ENCODE results near the gene PIP5K1B. TPM values are rescaled to one million over a fixed set of nuclear protein-coding genes. Genes with fewer than 3 reads are reported as not detected.

The PIP5K1B gene
- total RNA-seq, 1 donor from 2014 or later: 71.9 TPM

- DNase-seq: no peak
- intact Hi-C loops (cut with micrococcal nuclease): no loop called here
- H3K27me3 ChIP-seq (ENCODE audit: low read depth): no peaks in the 10 kb centered on the region
- no peak overlapping the region for H3K27ac ChIP-seq (replicated peaks)
- TF ChIP-seq CTCF (IDR thresholded peaks at IDR 0.05; ENCODE audit: borderline replicate concordance): no peak
- peaks cover 35% of the 10 kb centered on the region for H3K4me1 ChIP-seq
- no peak overlapping the region for H3K4me3 ChIP-seq
- H3K36me3 ChIP-seq: no peaks in the 10 kb centered on the region
- no peaks in the 10 kb centered on the region for H3K9me3 ChIP-seq (replicated peaks)
Observed at GRCh38 chr9:68967800-68968199, 262.8 kb downstream of the PIP5K1B start.

- Histone ChIP-seq H3K27ac (replicated peaks) (no peak overlapping the region), H3K4me1 (peaks cover 19% of the 10 kb centered on the region), H3K4me3 (no peak overlapping the region), H3K9me3 (replicated peaks) (no peaks in the 10 kb centered on the region), H3K36me3 (no peaks in the 10 kb centered on the region), H3K27me3 (ENCODE audit: low read depth) (no peaks in the 10 kb centered on the region)
- no peak for DNase-seq
- no peak for TF ChIP-seq CTCF (IDR thresholded peaks at IDR 0.05; ENCODE audit: borderline replicate concordance)
- intact Hi-C loops (cut with micrococcal nuclease): no loop called here
Observed at GRCh38 chr9:68969538-68969937, 264.5 kb downstream of the PIP5K1B start.

GRCh38 chr9:68970151-68970550 lies 265.1 kb downstream of the PIP5K1B start:
- no peak overlapping the region for H3K4me3 ChIP-seq
- no peak for DNase-seq
- H3K9me3 ChIP-seq (replicated peaks): no peaks in the 10 kb centered on the region
- H3K4me1 ChIP-seq: peaks cover 17% of the 10 kb centered on the region
- no peak for TF ChIP-seq CTCF (IDR thresholded peaks at IDR 0.05; ENCODE audit: borderline replicate concordance)
- H3K36me3 ChIP-seq: no peaks in the 10 kb centered on the region
- H3K27me3 ChIP-seq (ENCODE audit: low read depth): no peaks in the 10 kb centered on the region
- intact Hi-C loops (cut with micrococcal nuclease): no loop called here
- H3K27ac ChIP-seq (replicated peaks): no peak overlapping the region

- no peaks in the 10 kb centered on the region for H3K9me3 ChIP-seq (replicated peaks)
- no peaks in the 10 kb centered on the region for H3K27me3 ChIP-seq (ENCODE audit: low read depth)
- intact Hi-C loops (cut with micrococcal nuclease): no loop called here
- no peak for TF ChIP-seq CTCF (IDR thresholded peaks at IDR 0.05; ENCODE audit: borderline replicate concordance)
- H3K4me3 ChIP-seq: peak overlapping the region; percentile 61
- peak; percentile 49 for DNase-seq
- peak overlapping the region; percentile 79 for H3K27ac ChIP-seq (replicated peaks)
- H3K36me3 ChIP-seq: no peaks in the 10 kb centered on the region
- H3K4me1 ChIP-seq: peaks cover 31% of the 10 kb centered on the region
Observed at GRCh38 chr9:68973619-68974018, 268.6 kb downstream of the PIP5K1B start.

- Histone ChIP-seq H3K36me3 (no peaks in the 10 kb centered on the region), H3K4me1 (peaks cover 39% of the 10 kb centered on the region), H3K9me3 (replicated peaks) (no peaks in the 10 kb centered on the region), H3K27ac (replicated peaks) (peak overlapping the region; percentile 79), H3K4me3 (peak overlapping the region; percentile 61), H3K27me3 (ENCODE audit: low read depth) (no peaks in the 10 kb centered on the region)
- no peak for TF ChIP-seq CTCF (IDR thresholded peaks at IDR 0.05; ENCODE audit: borderline replicate concordance)
- DNase-seq: no peak
- intact Hi-C loops (cut with micrococcal nuclease): no loop called here
Observed at GRCh38 chr9:68974431-68974830, 269.4 kb downstream of the PIP5K1B start.

- Histone ChIP-seq H3K27ac (replicated peaks) (peak overlapping the region; percentile 79), H3K9me3 (replicated peaks) (no peaks in the 10 kb centered on the region), H3K4me1 (peaks cover 38% of the 10 kb centered on the region), H3K36me3 (no peaks in the 10 kb centered on the region), H3K4me3 (peak overlapping the region; percentile 61), H3K27me3 (ENCODE audit: low read depth) (no peaks in the 10 kb centered on the region)
- intact Hi-C loops (cut with micrococcal nuclease): no loop called here
- DNase-seq: no peak
- no peak for TF ChIP-seq CTCF (IDR thresholded peaks at IDR 0.05; ENCODE audit: borderline replicate concordance)
Observed at GRCh38 chr9:68974901-68975300, 269.9 kb downstream of the PIP5K1B start.

All from left ventricle myocardium inferior (tissue), 1 donor.